ENCODE data around the gene MYL2.

MYL2 gene

GRCh38 chr12:110896559-110896958, 23.8 kb downstream of the MYL2 start:
- DNase-seq (ENCODE audit: low read depth in 2 of 2) = no peak

GRCh38 chr12:110893956-110894355, 26.4 kb downstream of the MYL2 start:
- DNase-seq (ENCODE audit: low read depth in 2 of 2) = no peak

- no peak for DNase-seq (ENCODE audit: low read depth in 2 of 2)
These were observed 31.0 kb downstream of the MYL2 start for GRCh38 chr12:110889361-110889760.

- no peak for DNase-seq (ENCODE audit: low read depth in 2 of 2)
These were observed 32.0 kb downstream of the MYL2 start for GRCh38 chr12:110888256-110888991.

GRCh38 chr12:110885152-110885840, 35.1 kb downstream of the MYL2 start:
- DNase-seq (ENCODE audit: low read depth in 2 of 2) = no peak

GRCh38 chr12:110883251-110883650, 37.1 kb downstream of the MYL2 start:
- DNase-seq (ENCODE audit: low read depth in 2 of 2) = no peak

GRCh38 chr12:110880651-110881050, 39.7 kb downstream of the MYL2 start:
- no peak for DNase-seq (ENCODE audit: low read depth in 2 of 2)

GRCh38 chr12:110874781-110875180, 45.6 kb downstream of the MYL2 start:
- DNase-seq (ENCODE audit: low read depth in 2 of 2) = no peak

- DNase-seq (ENCODE audit: low read depth in 2 of 2) = no peak
These were observed 46.0 kb downstream of the MYL2 start for GRCh38 chr12:110874351-110874750.

GRCh38 chr12:110872100-110872499, 48.3 kb downstream of the MYL2 start:
- DNase-seq (ENCODE audit: low read depth in 2 of 2) = no peak

GRCh38 chr12:110869803-110870202, 50.6 kb downstream of the MYL2 start:
- no peak for DNase-seq (ENCODE audit: low read depth in 2 of 2)

GRCh38 chr12:110869026-110869425, 51.4 kb downstream of the MYL2 start:
- no peak for DNase-seq (ENCODE audit: low read depth in 2 of 2)

- DNase-seq (ENCODE audit: low read depth in 2 of 2) = no peak
These were observed 54.9 kb downstream of the MYL2 start for GRCh38 chr12:110865521-110865920.

- no peak for DNase-seq (ENCODE audit: low read depth in 2 of 2)
These were observed 57.2 kb downstream of the MYL2 start for GRCh38 chr12:110863161-110863560.

- DNase-seq (ENCODE audit: low read depth in 2 of 2) = no peak
These were observed 58.0 kb downstream of the MYL2 start for GRCh38 chr12:110862329-110862728.

- DNase-seq (ENCODE audit: low read depth in 2 of 2) = no peak
These were observed 58.6 kb downstream of the MYL2 start for GRCh38 chr12:110861729-110862128.

All from stimulated activated CD4-positive, alpha-beta T cell treated with anti-CD3 and anti-CD28 coated beads, Interleukin-4, amount 100 ng/mL, for 48 hours (primary cell).